Stomach smooth muscle (tissue), 2 donors: ENCODE data around the gene TCTN1.

Experiments
- H3K27ac ChIP-seq: one replicate; pipeline ENCODE4 v1.7.0; 2013; ENCODE audit warnings: mild to moderate bottlenecking, low read length, inconsistent platforms
- H3K27me3 ChIP-seq, 2 donors: one replicate each; pipeline ENCODE4 v1.7.0; 2013; ENCODE audit warnings: low read length in 2 of 2; ENCODE audit not compliant: insufficient read depth in 2 of 2, control insufficient read depth in 1 of 2
- H3K36me3 ChIP-seq, 2 donors: one replicate each; pipeline ENCODE4 v1.7.0; 2013; ENCODE audit warnings: low read length in 2 of 2; ENCODE audit not compliant: control insufficient read depth in 2 of 2, insufficient read depth in 2 of 2
- H3K4me1 ChIP-seq: one replicate; pipeline ENCODE4 v1.7.0; 2013; ENCODE audit warnings: low read length; ENCODE audit not compliant: control insufficient read depth, insufficient read depth
- H3K4me3 ChIP-seq, 2 donors: one replicate each; pipeline ENCODE4 v1.7.0; 2013; ENCODE audit warnings: low read length in 2 of 2
- H3K9ac ChIP-seq, 2 donors: one replicate each; pipeline ENCODE4 v1.7.0; 2013; ENCODE audit warnings: low read length in 2 of 2, mild to moderate bottlenecking in 1 of 2
- H3K9me3 ChIP-seq, 2 donors: one replicate each; pipeline ENCODE4 v1.7.0; 2013; ENCODE audit warnings: low read length in 2 of 2; ENCODE audit not compliant: control insufficient read depth in 2 of 2
- donor health status: healthy.
- donor health status: Pancreatic carcinoma.

Gene TCTN1

DNA sequence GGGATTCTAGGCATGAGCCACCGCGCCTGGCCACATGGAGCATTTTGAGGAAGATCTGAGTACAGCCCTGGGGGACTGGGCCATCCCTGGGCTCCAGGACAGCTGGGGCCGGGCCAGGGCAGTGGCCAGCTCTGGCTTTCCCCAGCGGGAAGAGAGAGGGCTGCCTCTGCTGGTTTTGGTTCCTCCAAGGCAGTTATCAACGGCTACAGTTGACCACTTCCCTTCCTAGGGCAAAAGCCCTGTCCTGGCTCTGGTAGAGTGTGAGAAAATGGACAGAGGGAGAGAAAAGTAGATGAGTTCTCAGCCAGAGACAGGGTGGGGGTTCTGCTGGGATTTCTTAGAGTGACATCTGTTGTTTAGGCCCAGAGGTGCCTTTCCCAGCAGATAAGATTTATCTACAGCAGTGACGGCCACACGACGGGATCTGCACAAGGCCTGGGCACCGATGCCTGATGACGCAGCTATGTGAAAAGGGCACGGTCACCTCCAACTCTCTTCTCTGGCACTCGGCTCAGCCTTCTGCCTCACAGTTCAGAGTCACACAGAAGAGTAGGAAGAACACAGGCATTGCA lies 80.5 kb downstream of the TCTN1 start:
- Histone ChIP-seq H3K27ac (no peak overlapping the region), H3K9ac (no peak overlapping the region), H3K36me3 (no peaks in the 10 kb centered on the region), H3K27me3 (no peaks in the 10 kb centered on the region), H3K4me1 (peaks cover 12% of the 10 kb centered on the region), H3K4me3 (no peak overlapping the region), H3K9me3 (no peaks in the 10 kb centered on the region)

DNA sequence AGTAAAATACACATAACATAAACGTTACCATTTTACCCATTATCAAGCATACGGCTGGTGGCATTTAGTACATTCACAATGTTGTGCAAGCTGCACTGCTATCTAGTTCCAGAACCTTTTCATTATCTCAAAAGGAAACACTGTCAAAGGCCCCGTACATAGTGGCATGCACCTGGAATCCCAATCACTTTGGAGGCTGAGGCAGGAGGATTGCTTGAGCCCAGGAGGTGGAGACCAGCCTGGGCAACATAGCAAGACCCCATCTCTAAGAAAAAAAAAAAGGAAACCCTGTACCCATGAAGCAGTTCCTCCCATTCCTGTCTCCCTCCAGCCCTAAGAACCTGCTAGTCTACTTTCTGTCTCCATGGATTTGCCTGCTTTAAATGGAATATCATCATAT lies 82.4 kb downstream of the TCTN1 start:
- no peak overlapping the region for H3K9ac ChIP-seq
- no peaks in the 10 kb centered on the region for H3K9me3 ChIP-seq
- H3K4me1 ChIP-seq = peaks cover 7% of the 10 kb centered on the region
- no peaks in the 10 kb centered on the region for H3K27me3 ChIP-seq
- no peak overlapping the region for H3K4me3 ChIP-seq
- no peak overlapping the region for H3K27ac ChIP-seq
- H3K36me3 ChIP-seq = no peaks in the 10 kb centered on the region

DNA sequence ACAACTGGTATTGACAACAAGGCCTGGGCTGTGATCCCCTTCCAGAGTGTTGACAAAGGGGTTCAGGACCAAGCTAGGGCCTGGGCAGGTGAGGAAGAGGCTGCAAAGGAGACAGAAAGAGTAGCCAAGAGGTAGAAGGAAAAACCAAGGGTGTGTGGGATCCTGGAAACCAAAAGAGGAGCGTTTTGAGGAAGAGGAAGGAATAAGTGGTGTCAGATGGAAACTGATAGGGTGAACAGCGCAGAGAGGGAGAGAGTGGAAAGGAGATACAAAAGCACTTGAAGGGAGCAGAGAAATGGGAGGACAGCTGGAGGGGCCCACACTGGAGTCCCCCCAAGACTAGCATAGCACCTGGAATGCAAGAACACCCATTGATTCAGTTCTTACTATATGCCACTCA lies 83.3 kb downstream of the TCTN1 start:
- Histone ChIP-seq H3K4me3 (no peak overlapping the region), H3K27ac (no peak overlapping the region)

DNA sequence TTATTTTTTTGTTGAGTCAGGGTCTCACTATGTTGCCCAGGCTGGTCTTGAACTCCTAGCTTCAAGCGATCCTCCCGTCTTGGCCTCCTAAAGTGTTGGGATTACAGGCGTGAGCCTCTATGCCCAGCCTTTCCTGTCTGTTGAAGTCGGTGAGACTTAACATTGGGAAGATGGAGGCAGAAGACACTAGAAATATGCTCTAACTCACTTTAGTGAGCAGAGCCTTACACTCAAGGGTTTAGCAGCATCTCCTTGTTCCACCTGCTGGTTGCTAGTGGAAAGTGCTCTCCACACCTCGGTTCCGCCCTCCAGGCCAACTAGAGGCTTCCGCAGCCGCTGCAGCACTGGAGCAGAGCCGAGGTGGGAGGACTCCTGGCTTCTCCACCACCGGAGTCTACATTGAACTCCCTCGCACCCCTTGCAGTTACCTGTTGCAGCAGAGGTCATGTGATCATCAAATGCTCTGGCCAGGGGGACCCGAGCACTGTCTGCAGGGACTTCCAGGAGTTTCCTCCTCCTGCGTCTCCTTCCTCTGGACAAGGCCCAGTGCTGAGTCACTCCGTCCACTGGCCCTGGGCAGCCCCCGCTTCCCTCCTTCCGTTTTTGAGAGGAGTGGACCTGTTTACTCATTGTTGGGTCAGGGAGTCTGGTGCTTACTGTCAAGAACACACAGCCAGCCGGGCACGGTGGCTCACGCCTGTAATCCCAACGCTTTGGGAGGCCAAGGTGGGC lies 84.4 kb downstream of the TCTN1 start:
- Histone ChIP-seq H3K9me3 (no peaks in the 10 kb centered on the region), H3K4me1 (peaks cover 7% of the 10 kb centered on the region), H3K27me3 (no peaks in the 10 kb centered on the region), H3K27ac (no peak overlapping the region), H3K9ac (no peak overlapping the region), H3K36me3 (no peaks in the 10 kb centered on the region), H3K4me3 (peak overlapping the region in 1 of 2 donors; percentile 58)

More for the DNA sequence above, 83.3 kb downstream of the TCTN1 start:
- no peaks in the 10 kb centered on the region for H3K36me3 ChIP-seq
- H3K9ac ChIP-seq = no peak overlapping the region
- peaks cover 7% of the 10 kb centered on the region for H3K4me1 ChIP-seq
- no peaks in the 10 kb centered on the region for H3K27me3 ChIP-seq
- no peaks in the 10 kb centered on the region for H3K9me3 ChIP-seq
